Activated CD4-positive, alpha-beta T cell treated with anti-CD3 and anti-CD28 coated beads, Interleukin-2, amount 50 U/mL, for 24 hours (primary cell): Measurements from ENCODE around the gene ATOH7.
"Not testable (repeated sequence)": the region's sequence is repeated elsewhere in the genome, so short reads cannot be mapped to it uniquely, and the experiment has no call there.

ENCODE experiments used
- DNase-seq, 2 donors: peaks; one replicate each; pipeline ENCODE4 v3.0.0-alpha.2; 2020; ENCODE audit warnings: low read depth in 1 of 2, low spot score in 1 of 2

Gene ATOH7

GRCh38 chr10:68237173-68237572, 5.3 kb upstream of the ATOH7 start:
- DNase-seq: no peak

- DNase-seq: no peak
Measured at GRCh38 chr10:68235581-68235980, 3.7 kb upstream of the ATOH7 start.

- no peak for DNase-seq
Measured at GRCh38 chr10:68235111-68235510, 3.2 kb upstream of the ATOH7 start.

- no peak for DNase-seq
Measured at GRCh38 chr10:68233046-68233445, 1.1 kb upstream of the ATOH7 start.

GRCh38 chr10:68231106-68231816, 652 bp downstream of the ATOH7 start:
- no peak for DNase-seq

- DNase-seq: no peak
Measured at GRCh38 chr10:68230268-68230667, 1.6 kb downstream of the ATOH7 start.

GRCh38 chr10:68224810-68225209, 7.1 kb downstream of the ATOH7 start:
- no peak for DNase-seq

GRCh38 chr10:68223535-68224165, 8.3 kb downstream of the ATOH7 start:
- no peak for DNase-seq

GRCh38 chr10:68222391-68222790, 9.5 kb downstream of the ATOH7 start:
- DNase-seq: no peak

GRCh38 chr10:68221196-68221595, 10.7 kb downstream of the ATOH7 start:
- DNase-seq: no peak

GRCh38 chr10:68218786-68219185, 13.1 kb downstream of the ATOH7 start:
- no peak for DNase-seq

- DNase-seq: no peak
Measured at GRCh38 chr10:68212721-68213352, 19.1 kb downstream of the ATOH7 start.

GRCh38 chr10:68211669-68212068, 20.2 kb downstream of the ATOH7 start:
- no peak for DNase-seq

- DNase-seq: no peak
Measured at GRCh38 chr10:68208424-68209042, 23.4 kb downstream of the ATOH7 start.

- DNase-seq: no peak
Measured at GRCh38 chr10:68202960-68203353, 29.0 kb downstream of the ATOH7 start.

- DNase-seq: no peak
Measured at GRCh38 chr10:68196701-68197100, 35.2 kb downstream of the ATOH7 start.

- DNase-seq: not testable (repeated sequence)
Measured at GRCh38 chr10:68195776-68196175, 36.1 kb downstream of the ATOH7 start.

- DNase-seq: no peak
Measured at GRCh38 chr10:68194290-68194689, 37.6 kb downstream of the ATOH7 start.

- no peak for DNase-seq
Measured at GRCh38 chr10:68192113-68192512, 39.8 kb downstream of the ATOH7 start.

GRCh38 chr10:68188835-68189234, 43.1 kb downstream of the ATOH7 start:
- DNase-seq: no peak

- no peak for DNase-seq
Measured at GRCh38 chr10:68185085-68185484, 46.8 kb downstream of the ATOH7 start.

GRCh38 chr10:68184546-68184945, 47.4 kb downstream of the ATOH7 start:
- DNase-seq: no peak
